Neural progenitor cell (in vitro differentiated cells): Measurements from ENCODE around the gene ADSS1. TPM values are rescaled to one million over a fixed set of nuclear protein-coding genes. Genes with fewer than 3 reads are reported as not detected.

Experiments used
- DNase-seq: peaks from one replicate; pipeline ENCODE4 v3.0.0-alpha.2; 2016; ENCODE audit warnings: low spot score
- H2AFZ ChIP-seq: fragments of 200-600 bp; sonication (generic); replicated peaks from 2 replicates; pipeline ENCODE4 v1.6.1; 2016; ENCODE audit warnings: antibody characterized with exemption
- H3F3A ChIP-seq: fragments of 200-600 bp; sonication (generic); 2 replicates; pipeline ENCODE4 v1.6.1; 2016; ENCODE audit warnings: antibody characterized with exemption, low read depth
- H3K27ac ChIP-seq: fragments of 200-600 bp; sonication (generic); 2 replicates; pipeline ENCODE4 v1.5.1; 2016; ENCODE audit warnings: mild to moderate bottlenecking
- H3K27me3 ChIP-seq: fragments of 200-600 bp; sonication (generic); 2 replicates; pipeline ENCODE4 v1.6.1; 2016; ENCODE audit warnings: mild to moderate bottlenecking, moderate library complexity
- H3K36me3 ChIP-seq: fragments of 200-600 bp; sonication (generic); 2 replicates; pipeline ENCODE4 v1.5.1; 2016
- H3K4me1 ChIP-seq: fragments of 200-600 bp; sonication (generic); 2 replicates; pipeline ENCODE4 v1.6.1; 2016; ENCODE audit warnings: mixed run types
- H3K4me2 ChIP-seq: fragments of 200-600 bp; sonication (generic); 2 replicates; pipeline ENCODE4 v1.6.1; 2016
- H3K4me3 ChIP-seq: fragments of 200-600 bp; sonication (generic); 2 replicates; pipeline ENCODE4 v1.5.1; 2016
- H3K79me2 ChIP-seq: fragments of 200-600 bp; sonication (generic); 2 replicates; pipeline ENCODE4 v1.6.1; 2016; ENCODE audit warnings: low read depth
- H3K9ac ChIP-seq: fragments of 200-600 bp; sonication (generic); 2 replicates; pipeline ENCODE4 v1.6.1; 2016
- H3K9me3 ChIP-seq: fragments of 200-600 bp; sonication (generic); 2 replicates; pipeline ENCODE4 v1.5.1; 2016; ENCODE audit warnings: low read depth
- H4K20me1 ChIP-seq: fragments of 200-600 bp; sonication (generic); 2 replicates; pipeline ENCODE4 v1.6.1; 2016; ENCODE audit warnings: low read depth
- H3K27ac Mint-ChIP-seq: 3 replicates; pipeline ENCODE4 v1.8.0; 2021; ENCODE audit warnings: mixed read lengths
- H3K27me3 Mint-ChIP-seq: 2 replicates; pipeline ENCODE4 v1.8.0; 2022; ENCODE audit warnings: low read depth, mild to moderate bottlenecking, inconsistent platforms, moderate library complexity, mixed read lengths; ENCODE audit not compliant: insufficient read depth
- H3K36me3 Mint-ChIP-seq: 3 replicates; pipeline ENCODE4 v1.8.0; 2021; ENCODE audit warnings: mixed read lengths
- H3K4me1 Mint-ChIP-seq: 3 replicates; pipeline ENCODE4 v1.8.0; 2021; ENCODE audit warnings: mixed read lengths
- H3K4me3 Mint-ChIP-seq: 3 replicates; pipeline ENCODE4 v1.8.0; 2021; ENCODE audit warnings: mild to moderate bottlenecking, moderate library complexity, mixed read lengths
- H3K9me3 Mint-ChIP-seq: 3 replicates; pipeline ENCODE4 v1.8.0; 2020; ENCODE audit warnings: mixed read lengths
- CTCF ChIP-seq: fragments of 200-600 bp; sonication (generic); IDR thresholded peaks from 2 replicates; pipeline ENCODE4 v1.5.1; 2017; ENCODE audit warnings: antibody characterized with exemption, mild to moderate bottlenecking
- EZH2 ChIP-seq: fragments of 200-600 bp; sonication (generic); IDR thresholded peaks from 2 replicates; pipeline ENCODE4 v1.6.1; 2017; ENCODE audit warnings: antibody characterized with exemption, mild to moderate bottlenecking, moderate library complexity
- EZH2phosphoT487 ChIP-seq: fragments of 200-600 bp; sonication (generic); IDR thresholded peaks from 2 replicates; pipeline ENCODE4 v1.6.1; 2017; ENCODE audit warnings: antibody characterized with exemption
- total RNA-seq: library from RNA; depleted of rRNA; stranded (reverse); fragments of >200 nt; gene quantifications from 2 replicates; pipeline ENCODE4 v1.2.3, GENCODE V29; 2015; ENCODE audit warnings: low replicate concordance

The ADSS1 gene
- total RNA-seq, 1 donor from 2014 or later, result 26.4 TPM

- Histone ChIP-seq H3K27ac (no peak overlapping the region), H3K4me2 (no peak overlapping the region), H2AFZ (no peak overlapping the region), H3F3A (no peaks in the 10 kb centered on the region), H4K20me1 (peaks cover 69% of the 10 kb centered on the region), H3K4me1 (no peaks in the 10 kb centered on the region), H3K36me3 (no peaks in the 10 kb centered on the region), H3K9ac (no peak overlapping the region), H3K4me3 (no peak overlapping the region), H3K27me3 (no peaks in the 10 kb centered on the region), H3K79me2 (peaks cover 6% of the 10 kb centered on the region), H3K9me3 (no peaks in the 10 kb centered on the region)
- H3K27me3 Mint-ChIP-seq, result no peaks in the 10 kb centered on the region
- no peak overlapping the region for H3K4me3 Mint-ChIP-seq
- TF ChIP-seq EZH2phosphoT487 (no peak), CTCF (no peak), EZH2 (no peak)
- H3K36me3 Mint-ChIP-seq, result peaks cover 2% of the 10 kb centered on the region
- no peak overlapping the region for H3K27ac Mint-ChIP-seq
- H3K9me3 Mint-ChIP-seq, result no peaks in the 10 kb centered on the region
- no peak for DNase-seq
- H3K4me1 Mint-ChIP-seq, result peaks cover 2% of the 10 kb centered on the region
These were observed 63.0 kb downstream of the ADSS1 start for GRCh38 chr14:104786726-104787675.

GRCh38 chr14:104787736-104788135 lies 63.7 kb downstream of the ADSS1 start:
- no peak for TF ChIP-seq EZH2phosphoT487
- TF ChIP-seq CTCF, result no peak
- no peak for TF ChIP-seq EZH2
- no peaks in the 10 kb centered on the region for H3K9me3 ChIP-seq
- peaks cover 2% of the 10 kb centered on the region for H3K36me3 Mint-ChIP-seq
- DNase-seq, result no peak
- H3K27ac ChIP-seq, result no peak overlapping the region
- H3K9me3 Mint-ChIP-seq, result no peaks in the 10 kb centered on the region
- peaks cover 3% of the 10 kb centered on the region for H3K4me1 Mint-ChIP-seq
- no peak overlapping the region for H3K4me3 Mint-ChIP-seq
- no peaks in the 10 kb centered on the region for H3K36me3 ChIP-seq
- H3K79me2 ChIP-seq, result peaks cover 13% of the 10 kb centered on the region
- H3K4me1 ChIP-seq, result no peaks in the 10 kb centered on the region
- no peak overlapping the region for H3K4me2 ChIP-seq
- no peak overlapping the region for H3K9ac ChIP-seq
- no peak overlapping the region for H2AFZ ChIP-seq
- no peaks in the 10 kb centered on the region for H3K27me3 Mint-ChIP-seq
- no peaks in the 10 kb centered on the region for H3K27me3 ChIP-seq
- H3K4me3 ChIP-seq, result no peak overlapping the region
- H3F3A ChIP-seq, result no peaks in the 10 kb centered on the region
- H4K20me1 ChIP-seq, result peaks cover 77% of the 10 kb centered on the region
- no peak overlapping the region for H3K27ac Mint-ChIP-seq

- Histone ChIP-seq H4K20me1 (peaks cover 82% of the 10 kb centered on the region), H3K27ac (no peak overlapping the region), H3K4me2 (no peak overlapping the region), H3K36me3 (no peaks in the 10 kb centered on the region), H2AFZ (no peak overlapping the region), H3K9ac (no peak overlapping the region), H3K4me1 (no peaks in the 10 kb centered on the region), H3K27me3 (no peaks in the 10 kb centered on the region), H3K9me3 (no peaks in the 10 kb centered on the region), H3K79me2 (peaks cover 19% of the 10 kb centered on the region), H3F3A (no peaks in the 10 kb centered on the region), H3K4me3 (no peak overlapping the region)
- no peak overlapping the region for H3K4me3 Mint-ChIP-seq
- no peak overlapping the region for H3K27ac Mint-ChIP-seq
- peaks cover 2% of the 10 kb centered on the region for H3K36me3 Mint-ChIP-seq
- H3K4me1 Mint-ChIP-seq, result peaks cover 8% of the 10 kb centered on the region
- no peaks in the 10 kb centered on the region for H3K9me3 Mint-ChIP-seq
- H3K27me3 Mint-ChIP-seq, result no peaks in the 10 kb centered on the region
- no peak for DNase-seq
- TF ChIP-seq CTCF (no peak), EZH2phosphoT487 (no peak), EZH2 (no peak)
These were observed 64.3 kb downstream of the ADSS1 start for GRCh38 chr14:104788161-104788818.
